Measurements from ENCODE around the gene LRP3. TPM values are rescaled to one million over a fixed set of nuclear protein-coding genes. Genes with fewer than 3 reads are reported as not detected.
"Not testable (repeated sequence)": the region's sequence is repeated elsewhere in the genome, so short reads cannot be mapped to it uniquely, and the experiment has no call there.

The LRP3 gene
- total RNA-seq = 17.8 TPM
- long read RNA-seq, transcript LRP3-201 (7 exons, 3,807 nt) = major isoform, 60 of 80 reads
- long read RNA-seq, transcript LRP3-203 (3 exons, 3,278 nt) = minor isoform, 9 of 80 reads
- long read RNA-seq, partial matches to known transcripts = 2 of 80 reads
- long read RNA-seq, other reads (novel, unspliced or antisense) = 9 of 80 reads

- ATAC-seq = peak; percentile 76
- intact Hi-C loops (cut with DNase I) = no loop called here
- peak; percentile 84 for DNase-seq (ENCODE audit: missing footprints)
These were observed at the start of gene LRP3 for GRCh38 chr19:33193865-33194362. Gene LRP3, plus strand, starts transcription at chr19:33194330. Its CDS starts 456 bp downstream, at chr19:33194786.

- no peak for DNase-seq (ENCODE audit: missing footprints)
- intact Hi-C loops (cut with DNase I) = loop anchor here (10.0 kb wide), 1 partner anchor 259 kb away; no protein-coding TSS in a partner anchor
- no peak for ATAC-seq
These were observed 47.9 kb upstream of the LRP3 start for GRCh38 chr19:33146209-33146608.

GRCh38 chr19:33147538-33147937, 46.6 kb upstream of the LRP3 start:
- ATAC-seq (no peak), DNase-seq (ENCODE audit: missing footprints) (no peak)
- intact Hi-C loops (cut with DNase I) = loop anchor here (10.0 kb wide), 1 partner anchor 257 kb away; no protein-coding TSS in a partner anchor

- ATAC-seq (no peak), DNase-seq (ENCODE audit: missing footprints) (no peak)
- intact Hi-C loops (cut with DNase I) = no loop called here
These were observed 43.1 kb upstream of the LRP3 start for GRCh38 chr19:33150852-33151518.

- no peak for DNase-seq (ENCODE audit: missing footprints)
- no peak for ATAC-seq
- intact Hi-C loops (cut with DNase I) = no loop called here
These were observed 42.0 kb upstream of the LRP3 start for GRCh38 chr19:33152176-33152575.

GRCh38 chr19:33152625-33153024, 41.5 kb upstream of the LRP3 start:
- intact Hi-C loops (cut with DNase I); ATAC-seq; DNase-seq (ENCODE audit: missing footprints): not testable (repeated sequence)

GRCh38 chr19:33154313-33154712, 39.8 kb upstream of the LRP3 start:
- intact Hi-C loops (cut with DNase I) = loop anchor here (1.0 kb wide), 1 partner anchor 15 kb away; no protein-coding TSS in a partner anchor
- not testable (repeated sequence) for ATAC-seq; DNase-seq (ENCODE audit: missing footprints)

GRCh38 chr19:33156334-33156733, 37.8 kb upstream of the LRP3 start:
- ATAC-seq = no peak
- intact Hi-C loops (cut with DNase I) = no loop called here
- DNase-seq (ENCODE audit: missing footprints) = no peak

GRCh38 chr19:33157906-33158305, 36.2 kb upstream of the LRP3 start:
- ATAC-seq (no peak), DNase-seq (ENCODE audit: missing footprints) (no peak)
- intact Hi-C loops (cut with DNase I) = no loop called here

- ATAC-seq = no peak
- intact Hi-C loops (cut with DNase I) = no loop called here
- DNase-seq (ENCODE audit: missing footprints) = no peak
These were observed 35.8 kb upstream of the LRP3 start for GRCh38 chr19:33158365-33158764.

- no peak for ATAC-seq
These were observed 35.0 kb upstream of the LRP3 start for GRCh38 chr19:33159149-33159548.

GRCh38 chr19:33159893-33160292, 34.2 kb upstream of the LRP3 start:
- ATAC-seq (no peak), DNase-seq (ENCODE audit: missing footprints) (no peak)
- intact Hi-C loops (cut with DNase I) = no loop called here

More at GRCh38 chr19:33159149-33159548, 35.0 kb upstream of the LRP3 start:
- no peak for DNase-seq (ENCODE audit: missing footprints)
- intact Hi-C loops (cut with DNase I) = no loop called here

- intact Hi-C loops (cut with DNase I) = no loop called here
- DNase-seq (ENCODE audit: missing footprints) (no peak), ATAC-seq (no peak)
These were observed 32.9 kb upstream of the LRP3 start for GRCh38 chr19:33161201-33161600.

GRCh38 chr19:33163481-33163880, 30.6 kb upstream of the LRP3 start:
- ATAC-seq = no peak
- DNase-seq (ENCODE audit: missing footprints) = no peak
- intact Hi-C loops (cut with DNase I) = no loop called here

GRCh38 chr19:33166037-33166436, 28.1 kb upstream of the LRP3 start:
- ATAC-seq; intact Hi-C loops (cut with DNase I); DNase-seq (ENCODE audit: missing footprints): not testable (repeated sequence)

- intact Hi-C loops (cut with DNase I) = no loop called here
- ATAC-seq (no peak), DNase-seq (ENCODE audit: missing footprints) (no peak)
These were observed 26.7 kb upstream of the LRP3 start for GRCh38 chr19:33167438-33167837.

GRCh38 chr19:33168528-33168927, 25.6 kb upstream of the LRP3 start:
- ATAC-seq (no peak), DNase-seq (ENCODE audit: missing footprints) (no peak)
- intact Hi-C loops (cut with DNase I) = no loop called here

GRCh38 chr19:33171222-33171795, 22.8 kb upstream of the LRP3 start:
- no peak for ATAC-seq
- intact Hi-C loops (cut with DNase I) = no loop called here
- no peak for DNase-seq (ENCODE audit: missing footprints)

- intact Hi-C loops (cut with DNase I) = no loop called here
- DNase-seq (ENCODE audit: missing footprints) = no peak
These were observed 22.2 kb upstream of the LRP3 start for GRCh38 chr19:33171916-33172359.

GRCh38 chr19:33174186-33174585, 19.9 kb upstream of the LRP3 start:
- ATAC-seq (no peak), DNase-seq (ENCODE audit: missing footprints) (no peak)
- intact Hi-C loops (cut with DNase I) = no loop called here

More at GRCh38 chr19:33171916-33172359, 22.2 kb upstream of the LRP3 start:
- no peak for ATAC-seq
